Left ventricle myocardium inferior (tissue), 1 donor: ENCODE measurements around the gene PTPRR. TPM values are rescaled to one million over a fixed set of nuclear protein-coding genes. Genes with fewer than 3 reads are reported as not detected.

Source experiments
- DNase-seq: peaks from one replicate; pipeline ENCODE4 v3.0.0-alpha.2; 2020
- H3K27ac ChIP-seq: fragments of 200-600 bp; replicated peaks from 2 replicates; pipeline ENCODE4 v1.8.0; 2021
- H3K27me3 ChIP-seq: fragments of 200-600 bp; 2 replicates; pipeline ENCODE4 v1.8.0; 2021; ENCODE audit warnings: low read depth
- H3K36me3 ChIP-seq: fragments of 200-600 bp; 2 replicates; pipeline ENCODE4 v1.8.0; 2021
- H3K4me1 ChIP-seq: fragments of 200-600 bp; 2 replicates; pipeline ENCODE4 v1.8.0; 2021
- H3K4me3 ChIP-seq: fragments of 200-600 bp; 2 replicates; pipeline ENCODE4 v1.8.0; 2021; ENCODE audit warnings: mild to moderate bottlenecking, moderate library complexity
- H3K9me3 ChIP-seq: fragments of 200-600 bp; replicated peaks from 2 replicates; pipeline ENCODE4 v1.8.0; 2021
- intact Hi-C: fragments of 100-400 bp; cut with micrococcal nuclease; formaldehyde crosslinking; loops from one replicate; pipeline ENCODE4 v1.11.0; 2022
- total RNA-seq: library from RNA; stranded (reverse); fragmentation: NEBNext Ultra II Directional; extraction: Animal tissue kit (Norgen Biotek cat#: 25700); gene quantifications from one replicate; pipeline ENCODE4 v1.2.1, GENCODE V29; 2021
- TF ChIP-seq, protein P1 (sequence below): fragments of 200-600 bp; IDR thresholded peaks from 2 replicates; pipeline ENCODE4 v1.8.0; 2021; ENCODE audit warnings: antibody characterized with exemption, mild to moderate bottlenecking, borderline replicate concordance
- donor health status: DM: no; HTN: yes; CAD: no; lungs with severe emphysema.

Gene PTPRR
- total RNA-seq, 1 donor from 2014 or later, result 1.3 TPM

DNA sequence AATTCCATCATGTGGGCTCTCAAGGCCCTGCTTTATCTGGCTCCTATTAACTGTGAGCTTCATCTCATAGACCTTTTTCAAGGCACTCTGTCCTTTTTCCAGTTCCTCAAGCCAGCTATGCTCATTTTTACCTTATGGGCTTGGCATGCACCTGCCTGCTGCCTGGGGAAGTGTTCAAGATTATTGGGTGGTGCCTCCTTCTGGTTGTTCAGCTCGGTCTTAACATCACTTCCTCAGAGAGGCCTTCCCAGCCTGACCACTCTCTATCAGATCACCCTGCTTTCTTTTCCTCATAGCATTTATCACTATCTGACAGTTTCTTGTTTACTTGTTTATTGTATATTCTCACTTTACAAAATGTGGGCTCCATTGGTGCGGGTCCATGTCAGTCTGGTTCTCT lies 141.3 kb downstream of the PTPRR start:
- H3K36me3 ChIP-seq, result no peaks in the 10 kb centered on the region
- no peaks in the 10 kb centered on the region for H3K9me3 ChIP-seq
- H3K4me3 ChIP-seq, result no peak overlapping the region
- H3K4me1 ChIP-seq, result no peaks in the 10 kb centered on the region
- H3K27me3 ChIP-seq, result no peaks in the 10 kb centered on the region
- H3K27ac ChIP-seq, result no peak overlapping the region
- TF ChIP-seq, protein P1, sequence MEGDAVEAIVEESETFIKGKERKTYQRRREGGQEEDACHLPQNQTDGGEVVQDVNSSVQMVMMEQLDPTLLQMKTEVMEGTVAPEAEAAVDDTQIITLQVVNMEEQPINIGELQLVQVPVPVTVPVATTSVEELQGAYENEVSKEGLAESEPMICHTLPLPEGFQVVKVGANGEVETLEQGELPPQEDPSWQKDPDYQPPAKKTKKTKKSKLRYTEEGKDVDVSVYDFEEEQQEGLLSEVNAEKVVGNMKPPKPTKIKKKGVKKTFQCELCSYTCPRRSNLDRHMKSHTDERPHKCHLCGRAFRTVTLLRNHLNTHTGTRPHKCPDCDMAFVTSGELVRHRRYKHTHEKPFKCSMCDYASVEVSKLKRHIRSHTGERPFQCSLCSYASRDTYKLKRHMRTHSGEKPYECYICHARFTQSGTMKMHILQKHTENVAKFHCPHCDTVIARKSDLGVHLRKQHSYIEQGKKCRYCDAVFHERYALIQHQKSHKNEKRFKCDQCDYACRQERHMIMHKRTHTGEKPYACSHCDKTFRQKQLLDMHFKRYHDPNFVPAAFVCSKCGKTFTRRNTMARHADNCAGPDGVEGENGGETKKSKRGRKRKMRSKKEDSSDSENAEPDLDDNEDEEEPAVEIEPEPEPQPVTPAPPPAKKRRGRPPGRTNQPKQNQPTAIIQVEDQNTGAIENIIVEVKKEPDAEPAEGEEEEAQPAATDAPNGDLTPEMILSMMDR, result no peak
- intact Hi-C loops, result no loop called here
- DNase-seq, result no peak

DNA sequence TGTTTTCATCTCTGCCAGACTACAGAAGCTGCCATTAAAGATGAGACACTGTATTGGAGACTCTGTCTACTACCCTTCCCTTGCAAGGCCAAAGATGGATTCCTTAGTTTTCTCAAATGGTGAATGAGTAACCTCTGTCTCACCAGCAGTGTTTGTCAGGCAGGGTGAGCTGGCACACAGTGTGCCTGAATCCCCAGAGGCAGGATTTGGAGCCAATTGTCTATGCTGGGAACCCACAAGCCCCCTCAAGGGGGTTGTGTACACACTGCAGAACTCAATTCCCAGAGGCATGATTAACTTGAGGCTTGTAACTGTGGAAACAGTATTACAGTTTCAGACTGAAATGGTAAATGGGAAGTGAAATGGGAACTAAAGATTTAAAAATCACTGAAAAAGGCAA lies 146.5 kb downstream of the PTPRR start:
- TF ChIP-seq, protein P1, result no peak

DNA sequence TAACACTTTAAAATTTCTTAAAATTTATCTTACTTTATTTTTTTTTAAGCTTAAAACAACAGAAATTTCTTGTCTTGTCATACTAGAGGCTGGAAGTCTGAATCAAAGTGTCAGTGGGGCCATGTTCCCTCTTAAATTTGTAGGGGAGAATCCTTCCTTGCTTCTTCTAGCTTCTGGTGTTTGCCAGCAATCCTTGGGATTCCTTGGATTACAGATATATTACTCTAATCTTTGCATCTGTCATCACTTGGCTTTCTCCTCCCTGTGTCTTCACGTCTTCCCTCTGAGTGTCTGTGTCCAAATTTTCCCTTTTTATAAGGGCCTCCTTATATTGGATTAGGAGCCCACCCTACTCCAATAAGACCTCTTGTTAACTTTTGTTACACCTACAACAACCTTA lies 147.7 kb downstream of the PTPRR start:
- DNase-seq, result no peak
- Histone ChIP-seq H3K27ac (no peak overlapping the region), H3K36me3 (no peaks in the 10 kb centered on the region), H3K9me3 (no peaks in the 10 kb centered on the region), H3K4me1 (no peaks in the 10 kb centered on the region), H3K4me3 (no peak overlapping the region), H3K27me3 (no peaks in the 10 kb centered on the region)
- TF ChIP-seq, protein P1, result no peak
- intact Hi-C loops, result no loop called here

More for the DNA sequence above, 146.5 kb downstream of the PTPRR start:
- Histone ChIP-seq H3K36me3 (no peaks in the 10 kb centered on the region), H3K9me3 (no peaks in the 10 kb centered on the region), H3K4me1 (no peaks in the 10 kb centered on the region), H3K27ac (no peak overlapping the region), H3K4me3 (no peak overlapping the region), H3K27me3 (no peaks in the 10 kb centered on the region)
- DNase-seq, result no peak
- intact Hi-C loops, result no loop called here

DNA sequence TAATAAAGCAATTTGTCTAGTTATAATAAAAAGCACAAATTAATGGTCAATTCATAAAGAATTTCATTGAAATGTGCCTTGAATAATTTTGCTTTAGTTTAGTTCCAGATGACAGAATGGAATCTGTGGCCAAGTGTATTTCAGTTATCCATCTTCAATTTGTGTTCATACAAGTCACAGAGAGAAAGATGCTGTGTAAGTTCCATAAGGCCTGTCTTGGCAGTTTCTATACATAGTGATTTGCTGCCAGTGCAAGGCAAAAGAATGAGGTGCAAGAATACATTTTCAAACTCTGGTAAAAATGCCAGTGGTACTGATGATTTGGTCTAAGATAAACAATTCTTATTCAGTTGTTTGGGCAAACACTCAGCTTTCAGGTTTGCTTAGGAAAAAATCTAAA lies 149.0 kb downstream of the PTPRR start:
- H3K36me3 ChIP-seq, result no peaks in the 10 kb centered on the region
- DNase-seq, result no peak
- TF ChIP-seq, protein P1, result no peak
- H3K27ac ChIP-seq, result no peak overlapping the region
- peaks cover 3% of the 10 kb centered on the region for H3K9me3 ChIP-seq
- no peaks in the 10 kb centered on the region for H3K27me3 ChIP-seq
- H3K4me3 ChIP-seq, result no peak overlapping the region
- H3K4me1 ChIP-seq, result no peaks in the 10 kb centered on the region
- intact Hi-C loops, result no loop called here

DNA sequence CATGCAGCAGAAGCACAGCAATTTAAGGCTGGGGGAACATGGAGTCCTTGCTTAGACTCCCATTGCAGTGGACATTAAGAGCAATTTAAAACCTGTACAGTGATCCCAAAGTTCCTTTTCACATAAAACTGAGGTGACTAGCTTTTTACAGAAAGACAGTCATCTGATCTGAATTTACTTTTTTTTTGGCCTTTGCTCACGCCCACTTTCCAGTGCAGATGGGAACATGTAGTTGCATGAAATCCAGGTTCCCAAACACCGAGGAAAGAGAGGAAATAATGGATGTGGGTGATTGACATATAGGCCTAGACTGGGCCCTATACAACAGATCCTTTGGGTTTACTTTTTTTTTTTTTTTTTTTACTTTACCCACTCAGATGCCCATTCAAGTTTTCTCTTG lies 156.9 kb downstream of the PTPRR start:
- Histone ChIP-seq H3K4me1 (no peaks in the 10 kb centered on the region), H3K9me3 (peaks cover 8% of the 10 kb centered on the region), H3K27me3 (no peaks in the 10 kb centered on the region), H3K36me3 (no peaks in the 10 kb centered on the region), H3K4me3 (no peak overlapping the region), H3K27ac (no peak overlapping the region)
- TF ChIP-seq, protein P1, result no peak
- intact Hi-C loops, result no loop called here
- DNase-seq, result no peak

DNA sequence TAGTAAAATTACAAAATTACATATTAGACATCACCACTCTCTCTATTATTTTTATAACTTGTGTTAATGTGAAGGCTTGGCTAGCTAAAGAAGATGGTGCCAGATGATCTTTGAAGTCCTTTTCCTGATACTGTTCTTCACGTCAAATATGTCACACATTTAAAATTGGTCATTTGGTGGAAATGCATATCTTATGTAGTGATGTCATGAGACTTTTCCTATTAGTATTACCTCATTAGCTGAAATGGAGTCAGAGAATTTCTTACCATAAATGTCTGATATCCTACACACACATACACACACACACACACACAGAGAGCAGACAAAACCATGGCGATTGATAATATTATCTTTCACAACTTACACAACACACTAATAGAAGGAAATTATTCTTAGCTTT lies 158.5 kb downstream of the PTPRR start:
- TF ChIP-seq, protein P1, result no peak
- intact Hi-C loops, result no loop called here
- no peak overlapping the region for H3K4me3 ChIP-seq
- no peak overlapping the region for H3K27ac ChIP-seq
- no peaks in the 10 kb centered on the region for H3K4me1 ChIP-seq
- peaks cover 4% of the 10 kb centered on the region for H3K9me3 ChIP-seq
- no peaks in the 10 kb centered on the region for H3K36me3 ChIP-seq
- H3K27me3 ChIP-seq, result no peaks in the 10 kb centered on the region
- no peak for DNase-seq
